Vagina (tissue), 2 donors: ENCODE data around the gene SLC7A9. TPM values are rescaled to one million over a fixed set of nuclear protein-coding genes. Genes with fewer than 3 reads are reported as not detected.
"Not testable (repeated sequence)": the region's sequence is repeated elsewhere in the genome, so short reads cannot be mapped to it uniquely, and the experiment has no call there.

ENCODE experiments used
- DNase-seq, 2 donors: peaks; one replicate each; pipeline ENCODE4 v3.0.0-alpha.2; 2017; ENCODE audit errors: extremely low spot score in 2 of 2
- H3K27ac ChIP-seq: fragments of 200-600 bp; sonication (generic); one replicate; pipeline ENCODE4 v1.5.1; 2019
- H3K27me3 ChIP-seq: fragments of 200-600 bp; sonication (generic); one replicate; pipeline ENCODE4 v1.5.1; 2019
- H3K36me3 ChIP-seq, 2 donors: fragments of 200-600 bp; sonication (generic); one replicate each; pipeline ENCODE4 v1.5.1; 2017 to 2019
- H3K4me1 ChIP-seq: fragments of 200-600 bp; sonication (generic); one replicate; pipeline ENCODE4 v1.5.1; 2019
- H3K4me3 ChIP-seq, 2 donors: fragments of 200-600 bp; sonication (generic); 1 replicate in 1 of 2; 2 replicates in 1 of 2; pipeline ENCODE4 v1.5.1; 2016 to 2019
- H3K9me3 ChIP-seq: fragments of 200-600 bp; sonication (generic); one replicate; pipeline ENCODE4 v1.5.1; 2019
- CTCF ChIP-seq, 3 experiments: fragments of 450-650 bp in 2 of 3; fragments of 200-600 bp in 1 of 3; sonication (generic) in 1 of 3; IDR thresholded peaks; one replicate each; pipeline ENCODE4 v1.5.1; 2017 to 2019; ENCODE audit warnings: antibody characterized with exemption in 3 of 3, mild to moderate bottlenecking in 2 of 3, moderate library complexity in 2 of 3
- POLR2A ChIP-seq, 2 donors: fragments of 450-650 bp; IDR thresholded peaks; one replicate each; pipeline ENCODE4 v1.6.1; 2017; ENCODE audit warnings: antibody characterized with exemption in 2 of 2, mild to moderate bottlenecking in 2 of 2, moderate library complexity in 2 of 2
- POLR2AphosphoS5 ChIP-seq, 2 donors: sonication (generic); formaldehyde crosslinking; IDR thresholded peaks; one replicate each; pipeline ENCODE4 v1.9.0; 2017; ENCODE audit warnings: antibody characterized with exemption in 2 of 2, mild to moderate bottlenecking in 2 of 2, low read depth in 1 of 2; ENCODE audit not compliant: insufficient read depth in 1 of 2
- intact Hi-C: fragments of 100-400 bp; cut with DNase I; formaldehyde crosslinking; loops from one replicate; pipeline ENCODE4 v1.15.1; 2023
- total RNA-seq: library from RNA; depleted of rRNA; stranded (reverse); fragments of >200 nt; gene quantifications from one replicate; pipeline ENCODE4 v1.2.3, GENCODE V29; 2016

Gene SLC7A9
- total RNA-seq, 1 donor from 2014 or later = not detected

- H3K9me3 ChIP-seq = no peaks in the 10 kb centered on the region
- TF ChIP-seq POLR2AphosphoS5 (IDR thresholded peaks at IDR 0.05; ENCODE audit: insufficient read depth in 1 of 2, low read depth in 1 of 2) (no peak), POLR2A (IDR thresholded peaks at IDR 0.05) (no peak), CTCF (IDR thresholded peaks at IDR 0.05) (no peak)
- no peaks in the 10 kb centered on the region for H3K4me1 ChIP-seq
- H3K27ac ChIP-seq = no peak overlapping the region
- intact Hi-C loops = no loop called here
- H3K27me3 ChIP-seq = no peaks in the 10 kb centered on the region
- H3K4me3 ChIP-seq = no peak overlapping the region
- H3K36me3 ChIP-seq = no peaks in the 10 kb centered on the region
- no peak for DNase-seq
These were observed 8.0 kb downstream of the SLC7A9 start for GRCh38 chr19:32861596-32861995.

- Histone ChIP-seq H3K27me3 (no peaks in the 10 kb centered on the region), H3K36me3 (no peaks in the 10 kb centered on the region), H3K4me3 (no peak overlapping the region), H3K9me3 (no peaks in the 10 kb centered on the region), H3K27ac (no peak overlapping the region), H3K4me1 (no peaks in the 10 kb centered on the region)
- intact Hi-C loops = no loop called here
- TF ChIP-seq CTCF (IDR thresholded peaks at IDR 0.05) (no peak), POLR2A (IDR thresholded peaks at IDR 0.05) (no peak), POLR2AphosphoS5 (IDR thresholded peaks at IDR 0.05; ENCODE audit: insufficient read depth in 1 of 2, low read depth in 1 of 2) (no peak)
- no peak for DNase-seq
These were observed 10.0 kb downstream of the SLC7A9 start for GRCh38 chr19:32859591-32859990.

GRCh38 chr19:32858559-32858958 is 11.0 kb downstream of the SLC7A9 start:
- intact Hi-C loops = no loop called here
- TF ChIP-seq POLR2AphosphoS5 (IDR thresholded peaks at IDR 0.05; ENCODE audit: insufficient read depth in 1 of 2, low read depth in 1 of 2) (no peak), POLR2A (IDR thresholded peaks at IDR 0.05) (no peak), CTCF (IDR thresholded peaks at IDR 0.05) (no peak)
- no peak overlapping the region for H3K27ac ChIP-seq
- no peaks in the 10 kb centered on the region for H3K27me3 ChIP-seq
- H3K4me1 ChIP-seq = no peaks in the 10 kb centered on the region
- H3K4me3 ChIP-seq = no peak overlapping the region
- H3K9me3 ChIP-seq = no peaks in the 10 kb centered on the region
- H3K36me3 ChIP-seq = no peaks in the 10 kb centered on the region
- no peak for DNase-seq

GRCh38 chr19:32858155-32858554 is 11.4 kb downstream of the SLC7A9 start:
- Histone ChIP-seq H3K27me3 (no peaks in the 10 kb centered on the region), H3K9me3 (no peaks in the 10 kb centered on the region), H3K4me1 (no peaks in the 10 kb centered on the region), H3K27ac (no peak overlapping the region), H3K36me3 (no peaks in the 10 kb centered on the region), H3K4me3 (no peak overlapping the region)
- intact Hi-C loops = no loop called here
- DNase-seq = no peak
- TF ChIP-seq CTCF (IDR thresholded peaks at IDR 0.05) = no peak
- TF ChIP-seq POLR2AphosphoS5 (IDR thresholded peaks at IDR 0.05; ENCODE audit: insufficient read depth in 1 of 2, low read depth in 1 of 2) = no peak
- no peak for TF ChIP-seq POLR2A (IDR thresholded peaks at IDR 0.05)

- H3K4me1 ChIP-seq = no peaks in the 10 kb centered on the region
- H3K9me3 ChIP-seq = no peaks in the 10 kb centered on the region
- no peaks in the 10 kb centered on the region for H3K27me3 ChIP-seq
- H3K27ac ChIP-seq = no peak overlapping the region
- no peaks in the 10 kb centered on the region for H3K36me3 ChIP-seq
- no peak overlapping the region for H3K4me3 ChIP-seq
- intact Hi-C loops = no loop called here
- no peak for TF ChIP-seq POLR2AphosphoS5 (IDR thresholded peaks at IDR 0.05; ENCODE audit: insufficient read depth in 1 of 2, low read depth in 1 of 2)
- no peak for DNase-seq
These were observed 12.0 kb downstream of the SLC7A9 start for GRCh38 chr19:32857584-32857983.

- H3K27me3 ChIP-seq, intact Hi-C loops, H3K27ac ChIP-seq, H3K4me1 ChIP-seq, H3K36me3 ChIP-seq, DNase-seq, H3K4me3 ChIP-seq, H3K9me3 ChIP-seq: not testable (repeated sequence)
These were observed 12.7 kb downstream of the SLC7A9 start for GRCh38 chr19:32856818-32857217.
